Activated gamma-delta T cell treated with anti-CD3 and anti-CD28 coated beads, Interleukin-2, amount 50 U/mL, for 16 hours (primary cell): ENCODE results near the gene ZNF593.

Experiments used
- DNase-seq: peaks from one replicate; pipeline ENCODE4 v3.0.0-alpha.2; 2020; ENCODE audit warnings: low read depth

Gene ZNF593

GRCh38 chr1:26169669-26170471, at the start of gene ZNF593:
Gene ZNF593 (plus strand): TSS chr1:26169908. CDS start chr1:26169984, 76 bp downstream.
- DNase-seq = peak; percentile 79

DNA sequence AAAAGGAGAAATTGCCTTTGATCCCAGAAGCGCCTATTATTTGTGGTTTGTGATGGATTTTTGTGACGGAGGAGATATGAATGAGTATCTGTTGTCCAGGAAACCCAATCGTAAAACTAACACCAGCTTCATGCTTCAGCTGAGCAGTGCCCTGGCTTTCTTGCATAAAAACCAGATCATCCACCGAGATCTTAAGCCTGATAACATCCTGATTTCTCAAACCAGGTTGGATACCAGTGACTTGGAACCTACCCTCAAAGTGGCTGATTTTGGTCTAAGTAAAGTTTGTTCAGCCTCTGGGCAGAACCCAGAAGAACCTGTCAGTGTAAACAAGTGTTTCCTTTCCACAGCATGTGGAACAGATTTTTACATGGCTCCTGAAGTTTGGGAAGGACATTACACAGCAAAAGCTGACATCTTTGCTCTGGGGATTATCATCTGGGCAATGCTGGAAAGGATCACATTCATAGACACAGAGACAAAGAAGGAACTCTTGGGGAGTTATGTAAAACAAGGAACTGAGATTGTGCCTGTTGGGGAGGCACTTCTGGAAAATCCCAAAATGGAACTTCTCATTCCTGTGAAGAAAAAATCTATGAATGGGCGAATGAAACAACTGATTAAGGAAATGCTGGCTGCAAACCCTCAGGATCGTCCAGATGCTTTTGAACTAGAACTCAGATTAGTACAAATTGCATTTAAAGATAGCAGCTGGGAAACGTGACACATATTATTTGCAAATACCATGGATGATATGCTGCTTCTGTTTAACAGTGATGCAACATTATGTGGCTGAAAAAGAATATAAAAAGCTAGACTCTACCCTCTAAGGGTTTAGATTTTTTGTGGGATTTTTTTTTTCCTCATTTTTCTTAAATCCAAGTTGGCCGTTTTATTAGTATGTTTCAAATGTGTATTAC, 47.6 kb upstream of the ZNF593 start:
- no peak for DNase-seq

DNA sequence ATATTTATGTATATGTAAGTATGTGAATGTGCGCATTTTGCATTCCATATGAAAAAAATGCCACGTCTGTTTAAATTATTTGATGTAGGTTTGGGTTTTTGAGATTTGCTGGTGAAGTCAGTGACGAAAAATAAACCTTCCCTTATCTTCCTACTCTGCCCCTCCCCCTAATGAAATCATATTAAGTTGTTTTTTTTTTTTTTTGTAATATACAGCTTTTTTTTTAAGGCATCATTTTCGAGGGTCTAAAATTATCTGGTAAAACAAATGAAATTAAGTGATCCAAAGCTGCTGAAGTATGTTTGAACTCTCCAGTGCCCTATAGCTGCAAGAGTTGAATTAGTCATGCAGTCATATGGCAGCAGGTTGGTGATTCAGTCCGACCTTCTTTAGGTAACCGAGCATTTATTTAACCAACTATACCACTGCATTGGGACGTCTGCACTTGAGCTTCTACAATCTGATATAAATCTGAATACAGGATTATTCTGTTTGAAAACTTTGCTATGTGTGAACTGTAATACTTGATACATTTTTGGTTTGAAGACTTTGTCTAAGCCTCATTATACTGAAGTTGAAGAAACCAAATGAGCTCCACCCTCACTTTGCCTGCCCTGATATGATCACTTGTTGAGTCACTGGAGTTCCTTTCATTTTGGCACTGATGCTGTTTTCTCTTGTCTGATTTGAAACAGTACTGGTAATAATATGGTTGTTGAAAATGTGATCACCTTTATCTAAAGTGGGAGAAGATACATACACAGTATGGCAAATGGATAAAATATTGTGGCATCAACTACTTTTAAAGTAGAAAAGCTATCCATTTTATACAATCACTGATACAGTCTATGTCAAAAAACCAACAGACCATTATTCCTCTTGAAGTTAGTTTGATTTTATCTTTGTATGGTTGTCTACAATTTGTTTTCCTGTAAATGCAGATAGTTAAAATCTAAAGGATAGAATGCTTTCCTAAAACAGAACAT, 46.4 kb upstream of the ZNF593 start:
- no peak for DNase-seq

DNA sequence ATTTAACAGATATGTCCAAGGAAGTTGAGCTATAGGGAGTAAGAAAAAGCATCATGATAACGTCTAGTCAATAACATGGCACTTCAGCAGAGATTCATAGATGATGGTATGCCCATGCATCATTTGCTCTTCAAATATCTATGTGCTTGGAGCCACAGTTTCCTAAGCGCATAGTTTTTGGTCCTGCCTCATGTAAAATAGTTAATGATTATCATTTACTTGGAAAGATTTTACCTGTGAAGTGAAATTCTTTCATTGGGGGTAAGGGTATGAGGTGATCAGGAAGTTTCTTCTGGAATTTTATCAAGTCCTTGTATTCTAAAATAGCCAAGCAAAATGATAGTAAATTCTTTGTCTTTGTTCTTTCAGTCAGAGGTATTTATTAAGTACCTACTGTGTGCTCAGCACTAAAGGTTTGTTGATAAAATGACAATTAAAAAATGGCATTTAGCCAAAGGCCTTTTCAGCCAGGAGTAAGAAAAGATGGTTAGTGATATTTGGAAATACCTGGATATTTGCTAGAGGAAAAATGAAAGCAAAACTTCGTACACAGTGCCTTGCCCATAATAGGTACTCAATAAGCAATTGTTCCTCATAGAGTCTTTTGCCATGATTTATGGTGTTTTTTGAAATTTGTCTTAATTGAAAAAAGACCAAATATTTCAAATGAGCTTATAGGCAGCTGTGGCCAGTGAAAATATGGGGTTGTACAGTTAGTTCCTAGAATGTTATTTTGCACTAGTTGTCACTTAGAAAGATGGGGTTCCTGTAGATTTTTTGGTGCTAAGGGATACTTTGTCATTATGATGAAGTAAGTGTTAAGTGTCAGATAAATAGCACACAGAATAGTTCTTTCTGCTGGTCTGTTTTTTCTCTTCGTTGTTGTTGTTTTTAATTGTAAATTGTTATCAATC, 45.0 kb upstream of the ZNF593 start:
- DNase-seq = no peak

GRCh38 chr1:26125382-26125781, 44.3 kb upstream of the ZNF593 start:
- no peak for DNase-seq

GRCh38 chr1:26125946-26126320, 43.8 kb upstream of the ZNF593 start:
- DNase-seq = no peak

GRCh38 chr1:26126321-26127084, 43.2 kb upstream of the ZNF593 start:
- peak; percentile 36 for DNase-seq

GRCh38 chr1:26127235-26128163, 42.2 kb upstream of the ZNF593 start:
- DNase-seq = no peak

- DNase-seq = no peak
Measured at GRCh38 chr1:26129778-26130177, 39.9 kb upstream of the ZNF593 start.

- no peak for DNase-seq
Measured at GRCh38 chr1:26130695-26131094, 39.0 kb upstream of the ZNF593 start.

- no peak for DNase-seq
Measured at GRCh38 chr1:26132128-26132833, 37.4 kb upstream of the ZNF593 start.

DNA sequence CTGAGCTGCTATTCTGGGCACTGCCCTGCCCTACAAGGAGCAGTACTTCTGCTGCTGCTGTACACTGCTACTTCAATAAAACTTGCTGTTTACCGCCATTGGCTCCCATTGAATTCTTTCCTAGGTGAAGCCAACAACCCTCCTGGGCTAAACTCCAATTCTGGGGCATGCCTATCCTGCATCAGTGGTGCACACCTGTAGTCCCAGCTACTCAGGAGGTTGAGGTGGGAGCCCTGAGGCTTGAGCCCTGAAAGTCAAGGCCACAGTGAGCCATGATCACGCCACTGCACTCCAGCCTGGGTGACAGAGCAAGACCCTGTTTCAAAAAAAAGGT, 36.9 kb upstream of the ZNF593 start:
- DNase-seq = no peak

DNA sequence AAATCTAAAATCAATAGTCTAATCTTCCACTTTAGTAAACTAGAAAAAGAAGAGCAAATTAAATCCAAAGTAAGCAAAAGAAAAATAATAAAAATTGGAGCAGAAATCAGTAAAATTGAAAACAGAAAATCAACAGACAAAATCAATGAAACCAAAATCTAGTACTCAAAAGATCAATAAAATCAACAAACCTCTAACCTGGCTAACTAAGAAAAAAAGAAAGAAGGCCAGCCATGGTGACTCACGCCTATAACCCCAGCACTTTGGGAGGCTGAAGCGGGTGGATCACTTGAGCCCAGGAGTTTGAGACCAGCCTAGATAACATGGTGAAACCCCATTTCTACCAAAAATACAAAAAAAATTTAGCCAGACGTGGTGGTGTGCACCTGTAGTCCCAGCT, 35.2 kb upstream of the ZNF593 start:
- DNase-seq = no peak

GRCh38 chr1:26138974-26139558, 30.6 kb upstream of the ZNF593 start:
- no peak for DNase-seq

- no peak for DNase-seq
Measured at GRCh38 chr1:26142159-26142558, 27.5 kb upstream of the ZNF593 start.

DNA sequence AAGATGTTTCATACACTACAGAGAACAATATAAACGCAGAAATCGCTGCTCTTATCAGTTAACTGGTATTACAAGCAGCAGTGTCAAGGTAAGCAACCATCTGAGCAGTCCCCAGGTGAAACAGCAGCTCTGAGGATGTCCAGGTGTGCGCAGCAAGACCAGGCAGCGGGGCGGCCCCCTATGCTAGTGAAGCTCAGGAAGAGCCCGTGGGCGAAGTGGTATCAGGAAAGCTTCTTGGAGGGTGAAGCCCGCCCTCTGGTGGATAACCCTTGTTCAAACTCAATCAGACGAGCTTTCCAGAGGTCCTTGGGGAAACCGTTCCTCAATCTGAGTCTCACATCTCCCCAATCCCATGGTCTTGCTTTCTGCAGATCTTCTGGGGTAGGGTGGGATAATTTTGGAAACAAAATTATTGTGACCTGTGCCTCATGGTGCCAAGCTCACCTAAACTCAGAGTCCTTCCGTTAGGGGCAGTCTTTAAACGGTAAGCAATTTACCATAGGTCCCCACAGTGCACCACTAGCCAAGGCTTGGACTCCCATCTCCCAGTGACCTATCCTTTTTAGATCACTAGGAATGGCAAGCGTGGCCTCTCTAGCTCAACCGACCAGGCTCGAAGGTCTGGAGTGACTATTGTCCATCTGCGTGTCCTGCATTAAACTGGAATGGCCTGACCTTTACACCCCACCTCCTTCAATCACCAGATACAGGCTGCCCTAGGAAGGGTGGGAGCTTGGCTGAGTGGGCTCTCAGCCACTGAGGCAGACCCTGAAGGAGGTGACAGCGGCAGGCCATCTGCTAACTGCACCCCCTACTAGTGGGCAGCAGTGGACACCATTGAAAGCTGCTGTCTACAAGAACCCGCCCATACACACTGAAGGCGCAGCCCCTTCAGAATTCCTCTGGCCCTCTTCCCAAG, 24.4 kb upstream of the ZNF593 start:
- peak; percentile 75 for DNase-seq

GRCh38 chr1:26145960-26146294, 23.8 kb upstream of the ZNF593 start:
- DNase-seq = no peak
